ENCODE results near the gene SNRPA. TPM values are rescaled to one million over a fixed set of nuclear protein-coding genes. Genes with fewer than 3 reads are reported as not detected.

Gene SNRPA
- total and polyA plus RNA-seq, 4 donors: 26.7 to 49.1 (median 43.8) TPM

- 0 to 1% methylated on average over 75 to 110 of the region's 110 CpGs for WGBS, 2 donors
- H3K9me3 ChIP-seq (ENCODE audit: control insufficient read depth, low read length): no peaks in the 10 kb centered on the region
- peak within 1 kb of the TSS; percentile 92 to 94 for H3K4me3 ChIP-seq (ENCODE audit: low read length in 2 of 2)
- peaks cover 0 to 4% of the 10 kb centered on the region in 2 donors for H3K36me3 ChIP-seq (ENCODE audit: control insufficient read depth in 1 of 2, insufficient read depth in 2 of 2, low read length in 1 of 2)
- H3K4me1 ChIP-seq (ENCODE audit: control insufficient read depth in 1 of 2, insufficient read depth in 2 of 2, low read length in 2 of 2): no peaks in the 10 kb centered on the region
- peak within 1 kb of the TSS; percentile 6 to 81 for H3K27ac ChIP-seq (ENCODE audit: low read depth in 1 of 2, low read length in 2 of 2)
- DNase-seq (peak; percentile 100), ATAC-seq (ENCODE audit: low FRiP score) (peak; percentile 94)
- no peaks in the 10 kb centered on the region for H3K27me3 ChIP-seq (ENCODE audit: control insufficient read depth in 1 of 2, insufficient read depth in 2 of 2, low read length in 1 of 2)
- intact Hi-C loops (cut with DNase I): loop anchor here (2.0 to 5.0 kb wide), 3 partner anchors 47 to 82 kb away; partner anchors contain the start of genes ACTMAP (in 2 of the 2), SNRPA (in 2 of the 2), COQ8B (in 1 of the 2) and ITPKC (in 1 of the 2)
These were observed 47.9 kb downstream of the SNRPA start, which contains the start of gene EGLN2 for GRCh38 chr19:40798683-40799557. EGLN2 (plus strand) TSS chr19:40799191; CDS start chr19:40800573, 1,382 bp downstream.

- Histone ChIP-seq H3K36me3 (ENCODE audit: control insufficient read depth in 1 of 2, insufficient read depth in 2 of 2, low read length in 1 of 2) (peaks cover 0 to 4% of the 10 kb centered on the region in 2 donors), H3K4me3 (ENCODE audit: low read length in 2 of 2) (peak overlapping the region; percentile 92 to 94), H3K9me3 (ENCODE audit: control insufficient read depth, low read length) (no peaks in the 10 kb centered on the region), H3K27me3 (ENCODE audit: control insufficient read depth in 1 of 2, insufficient read depth in 2 of 2, low read length in 1 of 2) (no peaks in the 10 kb centered on the region), H3K4me1 (ENCODE audit: control insufficient read depth in 1 of 2, insufficient read depth in 2 of 2, low read length in 2 of 2) (no peaks in the 10 kb centered on the region), H3K27ac (ENCODE audit: low read depth in 1 of 2, low read length in 2 of 2) (peak overlapping the region in 1 of 2 donors; percentile 49)
- ATAC-seq (ENCODE audit: low FRiP score) (peak; percentile 12), DNase-seq (peak in 1 of 2 donors; percentile 89)
- intact Hi-C loops (cut with DNase I): loop anchor here (2.0 to 10.0 kb wide), 4 partner anchors 47 to 355 kb away; partner anchors contain the start of genes ACTMAP (in 2 of the 2), SNRPA (in 2 of the 2), COQ8B (in 1 of the 2) and ITPKC (in 1 of the 2)
- WGBS, 2 donors: 1 to 2% methylated on average over 24 to 40 of the region's 40 CpGs
These were observed 48.7 kb downstream of the SNRPA start for GRCh38 chr19:40799558-40800338.

GRCh38 chr19:40800339-40800996 lies 49.5 kb downstream of the SNRPA start:
- peaks cover 0 to 4% of the 10 kb centered on the region in 2 donors for H3K36me3 ChIP-seq (ENCODE audit: control insufficient read depth in 1 of 2, insufficient read depth in 2 of 2, low read length in 1 of 2)
- no peaks in the 10 kb centered on the region for H3K9me3 ChIP-seq (ENCODE audit: control insufficient read depth, low read length)
- no peak for ATAC-seq (ENCODE audit: low FRiP score)
- H3K4me3 ChIP-seq (ENCODE audit: low read length in 2 of 2): peak overlapping the region in 1 of 2 donors; percentile 94
- intact Hi-C loops (cut with DNase I): loop anchor here in 1 of 2 donors (10.0 kb wide), 1 partner anchor 356 kb away; the partner anchor contains the start of gene SERTAD3
- no peaks in the 10 kb centered on the region for H3K27me3 ChIP-seq (ENCODE audit: control insufficient read depth in 1 of 2, insufficient read depth in 2 of 2, low read length in 1 of 2)
- no peaks in the 10 kb centered on the region for H3K4me1 ChIP-seq (ENCODE audit: control insufficient read depth in 1 of 2, insufficient read depth in 2 of 2, low read length in 2 of 2)
- WGBS, 2 donors: 59 to 61% methylated on average over 24 to 27 of the region's 27 CpGs
- peak overlapping the region in 1 of 2 donors; percentile 35 for H3K27ac ChIP-seq (ENCODE audit: low read depth in 1 of 2, low read length in 2 of 2)
- peak in 1 of 2 donors; percentile 75 for DNase-seq

GRCh38 chr19:40800997-40801377 lies 50.0 kb downstream of the SNRPA start:
- 78 to 83% methylated on average over 22 to 27 of the region's 27 CpGs for WGBS, 2 donors
- H3K27ac ChIP-seq (ENCODE audit: low read depth in 1 of 2, low read length in 2 of 2): no peak overlapping the region

GRCh38 chr19:40801426-40802299 lies 50.7 kb downstream of the SNRPA start:
- 38 to 40% methylated on average over 12 to 13 of the region's 13 CpGs for WGBS, 2 donors
- H3K27me3 ChIP-seq (ENCODE audit: control insufficient read depth in 1 of 2, insufficient read depth in 2 of 2, low read length in 1 of 2): no peaks in the 10 kb centered on the region
- no peak for ATAC-seq (ENCODE audit: low FRiP score)
- intact Hi-C loops (cut with DNase I): loop anchor here in 1 of 2 donors (10.0 kb wide), 1 partner anchor 357 kb away; the partner anchor contains the start of gene SERTAD3
- H3K27ac ChIP-seq (ENCODE audit: low read depth in 1 of 2, low read length in 2 of 2): no peak overlapping the region
- no peaks in the 10 kb centered on the region for H3K4me1 ChIP-seq (ENCODE audit: control insufficient read depth in 1 of 2, insufficient read depth in 2 of 2, low read length in 2 of 2)
- peak in 1 of 2 donors; percentile 59 for DNase-seq
- H3K36me3 ChIP-seq (ENCODE audit: control insufficient read depth in 1 of 2, insufficient read depth in 2 of 2, low read length in 1 of 2): peaks cover 0 to 4% of the 10 kb centered on the region in 2 donors
- H3K4me3 ChIP-seq (ENCODE audit: low read length in 2 of 2): no peak overlapping the region
- no peaks in the 10 kb centered on the region for H3K9me3 ChIP-seq (ENCODE audit: control insufficient read depth, low read length)

More at GRCh38 chr19:40800997-40801377, 50.0 kb downstream of the SNRPA start:
- H3K4me3 ChIP-seq (ENCODE audit: low read length in 2 of 2): no peak overlapping the region
- DNase-seq (peak in 1 of 2 donors; percentile 72), ATAC-seq (ENCODE audit: low FRiP score) (no peak)
- no peaks in the 10 kb centered on the region for H3K27me3 ChIP-seq (ENCODE audit: control insufficient read depth in 1 of 2, insufficient read depth in 2 of 2, low read length in 1 of 2)
- H3K4me1 ChIP-seq (ENCODE audit: control insufficient read depth in 1 of 2, insufficient read depth in 2 of 2, low read length in 2 of 2): no peaks in the 10 kb centered on the region
- no peaks in the 10 kb centered on the region for H3K9me3 ChIP-seq (ENCODE audit: control insufficient read depth, low read length)
- intact Hi-C loops (cut with DNase I): loop anchor here in 1 of 2 donors (10.0 kb wide), 1 partner anchor 356 kb away; the partner anchor contains the start of gene SERTAD3
- H3K36me3 ChIP-seq (ENCODE audit: control insufficient read depth in 1 of 2, insufficient read depth in 2 of 2, low read length in 1 of 2): peaks cover 0 to 4% of the 10 kb centered on the region in 2 donors

- H3K4me3 ChIP-seq (ENCODE audit: low read length in 2 of 2): no peak overlapping the region
- no peaks in the 10 kb centered on the region for H3K27me3 ChIP-seq (ENCODE audit: control insufficient read depth in 1 of 2, insufficient read depth in 2 of 2, low read length in 1 of 2)
- ATAC-seq (ENCODE audit: low FRiP score) (no peak), DNase-seq (peak in 1 of 2 donors; percentile 79)
- no peaks in the 10 kb centered on the region for H3K4me1 ChIP-seq (ENCODE audit: control insufficient read depth in 1 of 2, insufficient read depth in 2 of 2, low read length in 2 of 2)
- intact Hi-C loops (cut with DNase I): loop anchor here in 1 of 2 donors (10.0 kb wide), 1 partner anchor 358 kb away; the partner anchor contains the start of gene SERTAD3
- no peaks in the 10 kb centered on the region for H3K9me3 ChIP-seq (ENCODE audit: control insufficient read depth, low read length)
- H3K36me3 ChIP-seq (ENCODE audit: control insufficient read depth in 1 of 2, insufficient read depth in 2 of 2, low read length in 1 of 2): peaks cover 0 to 4% of the 10 kb centered on the region in 2 donors
- H3K27ac ChIP-seq (ENCODE audit: low read depth in 1 of 2, low read length in 2 of 2): peak overlapping the region in 1 of 2 donors; percentile 6
- WGBS, 2 donors: 7 to 10% methylated on average over 11 of the region's 11 CpGs
These were observed 51.5 kb downstream of the SNRPA start for GRCh38 chr19:40802300-40803169.
